HG02840 (cell line): Measurements from ENCODE around the gene FAM193A.
"Not testable (repeated sequence)": the region's sequence is repeated elsewhere in the genome, so short reads cannot be mapped to it uniquely, and the experiment has no call there.

Experiments used
- ATAC-seq: cut with Tn5 transposase; IDR thresholded peaks from one replicate; pipeline ENCODE4 v1.9.1; 2021; ENCODE audit warnings: mild to moderate bottlenecking, moderate library complexity, moderate number of reproducible peaks; ENCODE audit not compliant: unreplicated experiment, low FRiP score

FAM193A gene

DNA sequence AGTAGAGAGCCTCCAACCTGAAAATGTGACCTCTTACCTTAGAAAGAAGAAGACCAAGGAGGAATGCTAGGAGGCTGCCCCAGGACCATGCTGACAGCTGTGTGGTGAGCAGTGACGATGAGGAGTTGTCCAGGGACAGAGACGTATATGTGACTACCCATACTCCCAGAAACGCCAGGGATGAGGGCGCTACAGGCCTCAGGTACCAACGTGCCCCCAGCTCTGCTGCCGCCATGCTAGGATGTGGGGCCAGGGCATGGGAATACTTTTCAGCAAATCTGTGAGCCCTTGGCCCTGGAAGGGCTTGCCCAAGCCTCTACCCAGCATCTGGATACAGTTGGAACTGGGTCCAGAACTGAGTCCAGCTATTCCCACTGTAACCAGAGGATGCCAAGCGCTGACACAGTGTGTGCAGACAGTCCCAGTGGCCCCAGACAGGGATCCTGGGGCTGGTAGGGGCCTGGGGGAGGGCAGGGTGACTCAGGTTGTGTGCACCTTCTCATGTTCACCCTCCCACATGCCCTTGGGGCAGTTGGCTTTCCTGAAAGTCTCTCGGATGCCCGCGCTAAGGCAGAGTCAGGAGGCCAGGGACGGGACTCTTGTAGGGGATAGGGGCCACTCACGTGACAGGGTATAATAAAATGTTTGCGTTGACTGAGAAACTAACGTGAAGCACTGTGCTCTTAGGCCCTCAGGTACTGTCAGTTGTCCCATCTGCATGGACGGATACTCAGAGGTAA, 23.9 kb upstream of the FAM193A start:
- ATAC-seq: no peak

DNA sequence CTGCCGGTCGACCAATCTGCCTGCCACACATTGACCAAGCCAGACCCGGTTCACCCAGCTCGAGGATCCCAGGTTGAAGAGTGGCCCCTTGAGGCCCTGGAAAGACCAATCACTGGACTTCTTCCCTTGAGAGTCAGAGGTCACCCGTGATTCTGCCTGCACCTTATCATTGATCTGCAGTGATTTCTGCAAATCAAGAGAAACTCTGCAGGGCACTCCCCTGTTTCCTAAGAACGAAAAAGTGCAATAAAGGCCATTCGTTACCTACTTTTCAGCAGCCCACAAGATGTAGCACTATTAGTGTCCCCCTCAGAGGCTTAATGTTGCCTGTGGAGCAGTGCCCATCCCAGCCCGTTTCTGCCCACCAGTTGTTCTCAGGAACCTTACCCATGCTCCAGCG, 22.3 kb upstream of the FAM193A start:
- not testable (repeated sequence) for ATAC-seq

DNA sequence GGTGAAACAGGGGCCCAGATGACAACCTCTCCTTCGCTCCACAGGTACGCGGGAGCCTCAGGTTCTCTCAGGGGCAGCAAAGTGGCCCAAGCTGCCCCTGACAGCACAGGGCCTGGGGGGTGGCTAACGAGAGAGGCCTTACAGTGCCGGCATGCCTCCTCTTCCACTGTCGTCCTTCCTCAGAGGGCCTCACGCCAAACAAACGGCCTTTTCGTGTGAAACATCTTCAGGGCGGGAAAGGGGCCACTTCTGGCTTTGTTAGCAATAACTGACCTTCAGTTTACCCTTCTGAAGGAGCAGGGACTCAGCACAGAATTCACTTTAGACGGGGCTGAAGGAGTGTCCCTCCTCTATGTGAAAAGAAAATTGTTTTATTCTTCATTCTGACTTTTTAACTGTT, 21.5 kb upstream of the FAM193A start:
- ATAC-seq: not testable (repeated sequence)

DNA sequence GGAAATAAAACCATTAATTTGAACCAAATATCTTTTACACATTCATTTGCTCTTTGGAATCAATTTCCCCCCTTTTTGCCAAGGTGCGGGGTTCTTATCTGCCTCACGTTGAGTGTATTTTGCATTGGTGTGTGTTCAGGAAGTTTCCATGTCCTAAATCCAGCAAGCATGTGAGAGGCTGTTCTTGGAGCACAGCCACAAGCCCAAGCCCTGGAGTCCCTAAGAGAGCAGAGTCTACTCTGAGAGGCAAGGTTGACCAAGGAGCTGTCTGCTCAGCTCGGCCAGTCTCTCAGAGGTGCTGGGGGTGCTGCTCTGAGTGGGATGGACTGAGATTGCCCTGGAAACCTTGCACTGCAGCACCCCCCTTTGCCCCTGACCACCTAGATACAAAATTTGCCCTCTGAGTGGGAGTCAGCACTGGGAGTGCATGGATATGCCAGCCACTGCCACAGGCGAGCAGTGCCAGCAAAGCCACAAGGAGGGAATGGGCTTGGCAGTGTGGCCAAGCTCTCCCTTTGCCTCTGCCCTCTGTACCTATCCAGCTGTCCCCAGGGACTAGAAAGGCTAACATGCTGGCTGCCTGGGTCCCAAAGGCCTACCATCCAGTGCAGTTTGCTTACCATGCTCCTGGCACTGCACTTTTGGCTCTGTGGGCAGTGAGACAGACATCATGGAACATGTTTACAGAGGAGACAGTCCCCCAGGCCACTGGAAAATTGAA, 20.5 kb upstream of the FAM193A start:
- no peak for ATAC-seq

DNA sequence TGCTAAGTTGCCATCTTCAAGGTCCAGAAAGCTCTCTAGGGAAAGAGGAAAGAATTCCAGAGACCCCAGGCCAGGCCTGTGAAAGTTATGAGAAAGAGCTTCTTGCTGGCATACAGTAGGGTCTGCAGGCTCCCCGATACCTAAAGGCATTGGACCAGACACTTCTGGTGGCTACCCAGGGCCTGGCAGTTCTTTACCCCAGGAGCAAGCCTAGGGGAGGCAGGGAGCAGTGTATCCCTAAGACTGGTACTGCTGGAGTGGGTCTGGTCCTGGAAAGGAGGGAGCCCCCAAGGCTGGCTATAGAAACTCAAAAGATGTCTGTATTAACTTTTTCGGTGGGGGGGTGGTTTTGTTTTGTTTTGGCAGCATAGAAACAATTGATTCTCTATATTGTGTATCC, 19.8 kb upstream of the FAM193A start:
- no peak for ATAC-seq

DNA sequence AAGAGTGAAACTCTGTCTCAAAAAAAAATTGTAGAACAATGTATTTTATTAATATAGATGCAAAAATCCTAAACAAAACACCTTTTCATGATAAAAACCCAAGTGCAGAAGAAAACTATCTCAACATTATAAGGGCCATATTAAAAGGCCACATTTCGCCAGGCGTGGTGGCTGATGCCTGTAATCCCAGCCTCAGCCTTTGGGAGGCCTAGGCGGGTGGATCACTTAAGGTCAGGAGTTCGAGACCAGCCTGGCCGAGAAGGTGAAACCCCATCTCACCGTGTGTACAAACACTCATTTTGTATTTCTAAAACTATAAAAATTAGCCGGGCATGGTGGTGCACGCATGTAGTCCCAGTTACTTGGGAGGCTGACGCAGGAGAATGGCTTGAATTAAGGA, 9.9 kb upstream of the FAM193A start:
- no peak for ATAC-seq

DNA sequence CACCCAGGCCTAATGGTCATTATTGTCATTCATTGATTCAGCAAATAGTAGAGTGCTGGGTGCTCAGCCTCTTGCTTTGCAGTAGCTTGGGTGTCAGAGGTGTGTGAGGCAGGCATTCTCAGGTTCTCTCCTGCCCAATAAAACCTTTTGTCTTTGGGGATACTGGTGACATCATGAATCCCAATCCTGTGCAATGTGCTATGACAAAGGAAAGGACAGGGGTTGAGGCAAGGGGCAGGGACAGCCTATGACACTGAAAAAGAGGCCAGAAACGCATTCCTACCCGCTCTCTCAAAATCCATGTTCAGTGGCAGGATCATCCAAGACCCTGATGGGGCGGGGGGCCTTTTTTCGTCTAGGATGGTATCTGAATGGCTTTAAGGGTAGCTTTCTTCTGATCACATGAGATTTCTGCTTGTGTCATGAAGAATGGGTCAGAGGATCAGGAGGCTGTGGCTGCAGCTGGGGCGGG, 1.5 kb upstream of the FAM193A start:
- no peak for ATAC-seq

DNA sequence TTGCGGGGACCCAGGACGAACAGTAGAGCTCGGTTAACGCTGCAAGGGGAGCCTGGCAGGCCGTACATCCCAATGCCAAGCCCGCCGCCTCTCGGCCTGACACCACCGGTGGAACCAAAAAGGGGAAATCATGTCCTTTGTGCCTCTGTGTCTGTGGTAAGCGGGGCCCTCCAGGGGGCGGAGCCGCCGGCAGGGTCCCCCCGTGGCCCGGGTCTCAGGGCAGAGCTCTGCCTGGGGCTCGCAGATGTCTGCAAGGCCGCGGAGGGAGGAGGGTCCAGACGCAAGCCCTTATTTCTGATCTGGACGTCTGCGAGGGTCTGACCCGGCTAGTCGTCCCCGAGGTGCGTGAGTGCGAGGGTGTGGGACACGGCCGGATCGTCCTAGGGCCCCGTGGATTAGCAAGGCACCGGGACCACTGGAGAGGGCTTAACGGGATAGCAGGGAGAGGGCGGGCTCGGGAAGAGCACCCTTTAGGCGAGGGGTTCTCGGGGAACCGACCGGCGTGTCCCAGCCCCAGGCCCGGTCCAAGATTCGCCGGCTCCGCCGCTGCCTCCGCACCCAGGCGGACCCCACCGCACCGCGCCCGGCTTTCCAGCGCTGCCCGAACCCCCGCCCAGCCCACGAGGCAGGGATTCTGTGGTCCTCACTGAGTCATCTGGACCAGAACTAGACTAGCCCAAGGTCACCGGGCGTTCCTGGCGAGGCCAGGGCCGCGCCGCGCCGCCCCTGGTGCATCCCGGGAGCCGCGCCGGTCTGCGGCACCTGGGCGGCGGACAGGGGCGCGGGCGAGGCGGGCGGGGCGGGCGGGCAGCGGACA, 863 bp upstream of the FAM193A start:
- peak; percentile 23 for ATAC-seq

DNA sequence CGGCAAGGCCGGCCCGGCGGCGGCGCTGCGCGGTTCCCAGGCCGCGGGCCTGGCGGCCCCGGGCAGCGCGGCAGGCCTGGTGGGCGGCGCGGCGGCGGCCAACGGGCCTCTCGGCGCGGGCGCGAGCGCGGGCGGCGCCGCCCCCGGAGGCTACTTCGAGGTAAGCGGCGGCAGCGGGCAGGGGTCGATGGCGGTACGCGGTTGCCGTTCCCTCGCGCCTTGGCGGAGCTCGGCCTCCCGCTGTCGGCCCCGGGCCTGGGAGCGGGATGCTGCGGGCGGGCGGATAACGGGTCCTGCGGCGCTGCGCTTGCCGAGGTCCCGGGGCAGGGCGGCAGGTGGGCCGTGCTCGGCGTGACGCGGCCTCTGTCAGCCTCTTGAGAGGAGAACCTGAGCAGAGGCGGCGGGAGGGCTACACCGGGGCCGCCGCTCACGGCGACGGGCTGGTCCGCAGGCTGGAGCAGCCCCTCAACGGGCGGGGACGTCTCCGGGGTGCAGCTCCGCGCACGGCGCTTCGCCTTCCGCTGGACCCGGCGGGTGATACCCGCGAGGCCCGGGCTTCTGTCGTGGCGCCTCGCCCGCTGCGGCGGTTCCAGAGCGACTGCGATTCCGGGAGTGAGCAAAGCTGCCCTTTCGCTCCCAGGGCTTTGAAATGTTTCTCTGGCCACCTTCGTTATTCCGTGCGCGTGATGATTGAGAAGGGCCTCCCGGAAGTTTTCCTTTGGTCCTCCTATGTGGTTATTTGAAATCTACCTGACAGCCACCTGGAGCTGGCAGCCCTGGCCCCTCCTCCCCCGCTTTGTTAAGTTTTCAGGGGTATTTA, 774 bp downstream of the FAM193A start:
- peak; percentile 21 for ATAC-seq

DNA sequence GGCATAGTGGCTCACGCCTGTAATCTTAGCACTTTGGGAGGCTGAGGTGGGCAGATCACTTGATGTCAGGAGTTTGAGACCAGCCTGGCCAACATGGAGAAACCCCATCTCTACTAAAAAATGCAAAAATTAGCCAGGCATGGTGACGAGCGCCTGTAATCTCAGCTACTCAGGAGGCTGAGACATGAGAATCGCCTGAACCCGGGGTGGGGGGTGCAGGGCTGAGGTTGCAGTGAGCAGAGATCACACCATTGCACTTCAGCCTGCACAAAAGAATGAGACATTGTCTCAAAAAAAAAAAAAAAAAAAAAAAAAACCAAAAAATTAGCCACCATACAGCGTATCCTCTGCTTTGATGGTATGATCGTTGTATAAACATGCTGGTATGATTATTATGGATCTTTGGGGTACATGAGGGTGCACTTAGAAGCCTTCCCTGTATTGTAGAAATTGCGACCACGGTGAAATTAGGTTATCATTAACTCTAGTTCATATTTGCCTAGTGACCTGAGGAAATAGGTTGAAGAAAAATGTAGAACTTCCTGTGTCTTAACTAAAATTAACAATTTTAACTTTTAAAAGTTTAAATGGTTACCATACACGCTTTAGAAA, 7.2 kb downstream of the FAM193A start:
- not testable (repeated sequence) for ATAC-seq

DNA sequence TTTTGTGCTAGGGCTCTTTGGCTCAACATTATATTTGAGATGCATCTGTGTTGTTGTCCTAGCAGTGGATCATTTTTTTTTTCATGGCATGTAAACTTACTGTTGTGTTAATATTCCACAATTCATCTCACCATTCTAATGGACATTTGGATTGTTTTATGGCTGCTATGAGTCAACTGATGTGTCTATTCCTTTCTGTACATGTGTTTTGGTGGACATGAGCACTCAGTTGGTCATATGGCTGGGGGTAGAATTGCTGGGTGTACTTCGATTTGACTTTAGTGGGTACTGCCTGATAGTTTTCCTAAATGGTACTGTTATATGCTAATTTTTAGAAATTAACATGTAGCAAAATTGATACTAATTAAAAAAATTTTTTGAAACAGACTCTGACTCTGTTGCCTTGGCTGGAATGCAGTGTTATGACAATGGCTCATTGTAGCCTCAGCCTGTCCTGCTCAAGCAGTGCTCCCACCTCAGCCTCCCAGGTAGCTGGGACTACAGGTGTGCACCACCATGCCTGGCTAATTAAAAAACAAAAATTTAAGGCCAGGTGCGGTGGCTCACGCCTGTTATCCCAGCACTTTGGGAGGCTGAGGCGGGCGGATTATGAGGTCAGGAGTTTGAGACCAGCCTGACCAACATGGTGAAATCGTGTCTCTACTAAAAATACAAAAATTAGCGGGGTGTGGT, 9.0 kb downstream of the FAM193A start:
- ATAC-seq: no peak

DNA sequence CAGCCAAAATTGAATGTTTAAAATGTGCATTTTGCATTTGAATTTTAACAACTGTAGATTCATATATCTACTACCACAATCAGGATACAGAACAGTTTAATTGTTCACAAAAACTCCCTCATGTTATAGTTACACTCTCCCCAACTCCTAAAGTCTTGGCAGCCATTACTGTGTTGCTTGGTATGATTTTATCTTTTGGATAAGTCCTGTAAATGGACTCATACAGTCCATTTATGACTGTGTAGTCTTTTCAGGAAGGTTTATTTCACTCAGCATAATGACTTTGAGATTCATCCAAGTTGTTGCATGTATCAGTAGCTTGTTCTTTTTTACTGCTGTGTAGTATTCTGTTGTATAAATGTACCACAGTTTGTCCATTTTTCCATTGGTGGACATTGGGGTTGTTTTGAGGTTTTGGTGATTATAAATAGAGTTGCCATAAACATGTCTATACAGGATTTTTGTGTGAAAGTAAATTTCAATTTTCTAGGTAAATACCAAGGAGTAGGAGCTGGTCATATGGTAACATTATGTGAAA, 9.9 kb downstream of the FAM193A start:
- ATAC-seq: no peak

DNA sequence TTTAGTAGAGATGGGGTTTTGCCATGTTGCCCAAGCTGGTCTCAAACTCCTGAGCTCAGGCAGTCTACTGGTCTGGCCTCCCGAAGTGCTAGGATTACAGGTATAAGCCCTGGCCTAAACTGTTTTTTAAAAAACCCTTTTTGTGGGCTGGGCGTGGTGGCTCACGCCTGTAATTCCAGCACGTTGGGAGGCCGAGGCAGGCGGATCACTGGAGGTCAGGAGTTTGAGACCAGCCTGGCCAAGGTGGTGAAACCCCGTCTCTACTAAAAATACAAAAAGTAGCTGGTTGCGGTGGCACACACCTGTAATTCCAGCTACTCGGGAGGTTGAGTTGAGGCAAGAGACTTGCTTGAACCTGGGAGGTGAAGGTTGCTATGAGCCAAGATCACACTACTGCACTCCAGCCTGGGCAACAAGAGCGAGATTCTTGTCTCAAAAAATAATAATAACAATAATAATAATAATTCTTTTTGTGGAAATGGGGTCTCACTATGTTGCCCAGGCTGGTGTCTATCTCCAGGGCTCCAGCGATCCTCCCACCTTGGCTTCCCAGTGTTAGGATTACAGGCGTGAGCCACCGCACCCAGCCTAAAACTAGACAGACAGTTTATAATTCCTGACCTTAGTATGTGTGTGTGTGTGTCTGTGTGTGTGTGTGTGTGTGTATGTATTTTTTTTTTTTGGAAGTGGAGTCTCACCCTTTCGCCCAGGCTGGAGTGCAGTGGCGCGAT, 10.7 kb downstream of the FAM193A start:
- not testable (repeated sequence) for ATAC-seq

DNA sequence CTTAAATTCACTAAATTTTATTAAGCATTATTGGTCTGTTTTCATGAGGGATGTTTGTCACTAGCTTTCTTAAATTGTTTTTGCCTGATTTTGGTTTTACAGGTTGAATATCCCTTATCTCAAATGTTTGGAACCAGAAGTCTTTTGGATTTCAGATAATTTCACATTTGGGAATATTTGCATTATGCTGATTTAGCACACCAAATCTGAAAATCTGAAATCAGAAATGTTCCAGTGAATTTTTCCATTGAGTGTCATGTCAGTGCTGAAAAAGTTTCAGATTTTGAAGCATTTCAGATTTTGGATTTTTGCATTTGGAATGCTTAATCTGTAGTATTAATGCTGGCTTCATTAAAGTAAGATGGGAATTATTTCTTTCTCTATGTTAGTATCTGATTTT, 14.7 kb downstream of the FAM193A start:
- no peak for ATAC-seq

DNA sequence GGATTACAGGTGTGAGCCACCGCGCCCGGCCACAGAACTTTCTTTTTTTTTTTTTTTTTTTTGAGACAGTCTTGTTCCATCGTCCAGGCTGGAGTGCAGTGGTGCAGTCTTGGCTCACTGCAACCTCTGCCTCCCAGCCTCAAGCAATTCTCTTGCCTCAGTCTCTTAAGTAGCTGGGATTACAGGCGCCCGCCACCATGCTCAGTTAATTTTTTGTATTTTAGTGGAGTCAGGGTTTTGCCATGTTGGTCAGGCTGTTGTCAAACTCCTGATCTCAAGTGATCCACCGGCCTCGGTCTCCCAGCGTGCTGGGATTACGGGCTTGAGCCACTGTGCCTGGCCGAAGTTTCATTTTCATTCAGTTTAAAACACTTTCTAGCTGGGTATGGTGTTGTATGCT, 16.4 kb downstream of the FAM193A start:
- no peak for ATAC-seq

DNA sequence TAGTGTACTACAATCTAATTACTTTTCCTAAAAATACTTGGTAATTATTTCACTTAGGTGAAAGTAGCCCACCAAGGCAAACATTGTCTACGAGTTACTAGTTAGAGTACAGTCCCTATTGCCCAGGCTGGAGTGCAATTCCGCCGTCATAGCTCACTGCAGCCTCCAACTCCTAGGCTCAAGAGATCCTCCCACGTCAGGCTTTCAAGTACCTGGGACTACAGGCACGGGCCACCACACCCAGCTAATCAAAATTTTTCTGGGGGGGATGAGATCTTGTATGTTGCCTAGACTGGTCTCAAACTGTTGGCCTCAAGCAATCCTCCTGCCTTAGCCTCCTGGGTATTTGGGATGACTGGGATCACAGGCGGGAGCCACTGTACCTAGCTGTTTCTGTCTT, 21.9 kb downstream of the FAM193A start:
- no peak for ATAC-seq

DNA sequence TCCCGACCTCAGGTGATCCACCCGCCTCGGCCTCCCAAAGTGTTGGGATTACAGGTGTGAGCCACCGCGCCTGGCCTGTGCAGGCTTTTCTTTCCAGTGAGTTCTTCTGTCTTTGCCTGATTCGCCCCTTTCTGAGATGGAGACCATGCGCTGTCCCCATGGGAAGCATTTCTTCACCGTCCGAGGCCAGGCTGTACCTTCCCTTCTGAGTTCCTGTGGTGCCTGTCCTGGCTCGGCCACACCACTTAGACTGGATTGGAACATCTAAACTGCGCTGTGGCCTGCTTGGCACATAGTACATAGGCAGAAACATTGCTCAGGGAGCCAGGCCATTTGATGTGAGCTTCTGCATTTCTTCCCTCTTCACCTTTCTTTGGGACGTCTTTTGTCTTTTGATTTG, 23.7 kb downstream of the FAM193A start:
- no peak for ATAC-seq

DNA sequence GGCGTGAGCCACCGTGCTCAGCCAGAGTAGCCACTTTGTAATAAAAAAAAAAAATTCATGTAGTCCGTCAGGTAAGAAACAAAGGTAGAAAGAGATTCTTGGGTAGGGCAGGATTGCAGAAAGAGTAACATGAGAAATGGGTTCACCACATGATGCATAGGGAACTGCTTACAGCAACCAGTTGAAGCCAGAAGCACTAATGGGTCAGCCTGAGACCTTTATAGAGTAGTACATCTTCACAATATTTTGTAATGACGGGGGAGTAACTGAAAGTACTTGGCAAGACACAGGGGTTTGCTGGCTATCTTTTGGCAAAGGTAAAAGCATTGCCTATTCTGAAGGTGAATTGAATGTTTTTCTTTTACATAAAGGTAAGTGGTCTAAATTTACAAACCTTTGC, 29.1 kb downstream of the FAM193A start:
- ATAC-seq: no peak
